IMR-90 (cell line): ENCODE measurements around the gene GDF10. TPM values are rescaled to one million over a fixed set of nuclear protein-coding genes. Genes with fewer than 3 reads are reported as not detected.

Experiments used
- ATAC-seq: fragments of 200-7000 bp; cut with Tn5 transposase; 2 replicates; pipeline ENCODE4 v1.9.1; 2020; ENCODE audit warnings: low read depth, mild to moderate bottlenecking, moderate library complexity
- BruUV-seq: library from RNA; stranded (reverse); fragments of 400-500 nt; replicated peaks from 2 replicates; lab custom pipeline; 2021; lab: Mats Ljungman, UMichigan
- CTCF ChIA-PET: fragments of 300-600 bp; formaldehyde crosslinking; extraction: SDS; loops from one replicate; lab custom pipeline; 2021; ENCODE audit warnings: antibody characterized with exemption; lab: Yijun Ruan, JAX
- POLR2A ChIA-PET: fragments of 300-600 bp; sonication (Branson Sonifier 250); formaldehyde crosslinking; loops from one replicate; lab custom pipeline; 2022; ENCODE audit warnings: antibody characterized with exemption; ENCODE audit not compliant: unreplicated experiment; lab: Charles Lee
- DNase-seq: peaks from one replicate; pipeline ENCODE4 v3.0.0; 2013
- H2AFZ ChIP-seq: replicated peaks from 2 replicates; pipeline ENCODE3; 2013; ENCODE audit warnings: low read length, mild to moderate bottlenecking; ENCODE audit not compliant: poor library complexity
- H2AK5ac ChIP-seq: 2 replicates; pipeline ENCODE4 v1.6.1; 2013; ENCODE audit warnings: low read depth, low read length, inconsistent platforms
- H2AK9ac ChIP-seq: replicated peaks from 2 replicates; pipeline ENCODE3; 2013; ENCODE audit warnings: mild to moderate bottlenecking, low read depth, low read length, moderate library complexity; ENCODE audit not compliant: poor library complexity
- H2BK120ac ChIP-seq: 2 replicates; pipeline ENCODE4 v1.6.1; 2013; ENCODE audit warnings: low read depth, low read length, inconsistent platforms
- H2BK15ac ChIP-seq: 3 replicates; pipeline ENCODE4 v1.6.1; 2013; ENCODE audit warnings: low read depth, low read length, inconsistent platforms
- H2BK20ac ChIP-seq: 2 replicates; pipeline ENCODE4 v1.6.1; 2013; ENCODE audit warnings: low read depth, mild to moderate bottlenecking, inconsistent platforms, low read length, moderate library complexity
- H2BK5ac ChIP-seq: 2 replicates; pipeline ENCODE4 v1.6.1; 2013; ENCODE audit warnings: mild to moderate bottlenecking, low read depth, low read length, inconsistent platforms; ENCODE audit not compliant: poor library complexity, severe bottlenecking
- H3K14ac ChIP-seq: replicated peaks from 2 replicates; pipeline ENCODE4 v1.6.1; 2013; ENCODE audit warnings: low read depth, low read length, inconsistent platforms
- H3K18ac ChIP-seq: 2 replicates; pipeline ENCODE4 v1.6.1; 2013; ENCODE audit warnings: low read depth, low read length, control low read depth
- H3K23ac ChIP-seq: 2 replicates; pipeline ENCODE4 v1.6.1; 2013; ENCODE audit warnings: low read depth, low read length, inconsistent platforms
- H3K27ac ChIP-seq: 2 replicates; pipeline ENCODE4 v1.5.1; 2013; ENCODE audit warnings: mild to moderate bottlenecking, control low read depth, low read length; ENCODE audit not compliant: insufficient read depth
- H3K27me3 ChIP-seq: 2 replicates; pipeline ENCODE4 v1.6.1; 2013; ENCODE audit warnings: low read length; ENCODE audit not compliant: control insufficient read depth, insufficient read depth
- H3K36me3 ChIP-seq: 2 replicates; pipeline ENCODE4 v1.6.1; 2013; ENCODE audit warnings: low read length, mixed read lengths; ENCODE audit not compliant: control insufficient read depth, insufficient read depth
- H3K4ac ChIP-seq: 2 replicates; pipeline ENCODE4 v1.6.1; 2013; ENCODE audit warnings: low read depth, low read length, inconsistent platforms
- H3K4me1 ChIP-seq: 2 replicates; pipeline ENCODE4 v1.6.1; 2013; ENCODE audit warnings: low read length, mixed read lengths; ENCODE audit not compliant: control insufficient read depth, insufficient read depth
- H3K4me2 ChIP-seq: 2 replicates; pipeline ENCODE4 v1.6.1; 2013; ENCODE audit warnings: low read depth, mild to moderate bottlenecking, control low read depth, low read length, moderate library complexity
- H3K4me3 ChIP-seq: 2 replicates; pipeline ENCODE4 v1.5.1; 2013; ENCODE audit warnings: low read depth, mild to moderate bottlenecking, control low read depth, low read length, moderate library complexity; ENCODE audit not compliant: insufficient read depth
- H3K56ac ChIP-seq: 2 replicates; pipeline ENCODE4 v1.6.1; 2013; ENCODE audit warnings: low read length, inconsistent platforms; ENCODE audit not compliant: insufficient read depth; ENCODE audit errors: extremely low read depth
- H3K79me1 ChIP-seq, 2 experiments: 2 replicates each; pipeline ENCODE4 v1.6.1; 2013; ENCODE audit warnings: low read length in 2 of 2, inconsistent platforms in 1 of 2, low read depth in 1 of 2
- H3K9ac ChIP-seq: 2 replicates; pipeline ENCODE4 v1.6.1; 2013; ENCODE audit warnings: low read depth, low read length, control low read depth
- H3K9me1 ChIP-seq: 2 replicates; pipeline ENCODE4 v1.6.1; 2013; ENCODE audit warnings: low read length, inconsistent platforms; ENCODE audit not compliant: insufficient read depth
- H3K9me3 ChIP-seq: 2 replicates; pipeline ENCODE4 v1.6.1; 2013; ENCODE audit warnings: low read length; ENCODE audit not compliant: control insufficient read depth, insufficient read depth
- H4K20me1 ChIP-seq: 2 replicates; pipeline ENCODE4 v1.6.1; 2013; ENCODE audit warnings: low read length, inconsistent platforms; ENCODE audit not compliant: insufficient read depth
- H4K5ac ChIP-seq: 2 replicates; pipeline ENCODE4 v1.6.1; 2013; ENCODE audit warnings: mild to moderate bottlenecking, low read depth, low read length, control low read depth
- H4K8ac ChIP-seq, 2 experiments: 2 replicates each; pipeline ENCODE4 v1.6.1; 2013; ENCODE audit warnings: low read depth in 2 of 2, low read length in 2 of 2, control low read depth in 1 of 2, inconsistent platforms in 1 of 2
- H4K91ac ChIP-seq: 2 replicates; pipeline ENCODE4 v1.6.1; 2013; ENCODE audit warnings: low read depth, low read length, inconsistent platforms; ENCODE audit not compliant: insufficient read depth
- BHLHE40 ChIP-seq: fragments of 150-350 bp; IDR thresholded peaks from 2 replicates; pipeline ENCODE4 v1.6.1; 2016; ENCODE audit warnings: mild to moderate bottlenecking, low read depth, low read length
- CEBPB ChIP-seq: IDR thresholded peaks from 2 replicates; pipeline ENCODE4 v1.6.1; 2012; ENCODE audit warnings: low read depth, low read length, improper control_type of control experiment
- CHD1 ChIP-seq: IDR thresholded peaks from 2 replicates; pipeline ENCODE4 v1.6.1; 2012; ENCODE audit warnings: low read depth, low read length, improper control_type of control experiment
- CTCF ChIP-seq: conservative IDR thresholded peaks from 2 replicates; pipeline ENCODE4 v1.5.1; 2012; ENCODE audit warnings: mild to moderate bottlenecking, low read depth, low read length, improper control_type of control experiment
- ELK1 ChIP-seq: fragments of 150-350 bp; IDR thresholded peaks from 2 replicates; pipeline ENCODE4 v1.6.1; 2016; ENCODE audit warnings: low read depth, mild to moderate bottlenecking, low read length, moderate library complexity, borderline replicate concordance
- FOS ChIP-seq: fragments of 150-350 bp; IDR thresholded peaks from 2 replicates; pipeline ENCODE4 v1.6.1; 2016; ENCODE audit warnings: low read depth, low read length
- MAFK ChIP-seq: IDR thresholded peaks from 2 replicates; pipeline ENCODE4 v1.6.1; 2012; ENCODE audit warnings: low read depth, low read length, improper control_type of control experiment
- MAZ ChIP-seq: IDR thresholded peaks from 2 replicates; pipeline ENCODE4 v1.6.1; 2012; ENCODE audit warnings: low read depth, mild to moderate bottlenecking, low read length, improper control_type of control experiment, moderate library complexity, borderline replicate concordance
- MXI1 ChIP-seq: IDR thresholded peaks from 2 replicates; pipeline ENCODE4 v1.6.1; 2012; ENCODE audit warnings: low read depth, mild to moderate bottlenecking, low read length, moderate library complexity, borderline replicate concordance
- NFE2L2 ChIP-seq: fragments of 150-350 bp; IDR thresholded peaks from 2 replicates; pipeline ENCODE4 v1.6.1; 2016; ENCODE audit warnings: low read depth, mild to moderate bottlenecking, low read length
- POLR2A ChIP-seq: IDR thresholded peaks from 2 replicates; pipeline ENCODE4 v1.6.1; 2012; ENCODE audit warnings: mild to moderate bottlenecking, low read depth, low read length
- RAD21 ChIP-seq: IDR thresholded peaks from 2 replicates; pipeline ENCODE4 v1.6.1; 2012; ENCODE audit warnings: low read length, improper control_type of control experiment
- RCOR1 ChIP-seq: IDR thresholded peaks from 2 replicates; pipeline ENCODE4 v1.6.1; 2012; ENCODE audit warnings: mild to moderate bottlenecking, low read length, improper control_type of control experiment; ENCODE audit not compliant: insufficient replicate concordance
- RFX5 ChIP-seq: IDR thresholded peaks from 2 replicates; pipeline ENCODE4 v1.8.0; 2012; ENCODE audit warnings: low read depth, mild to moderate bottlenecking, low read length, moderate library complexity
- SMC3 ChIP-seq: fragments of 150-350 bp; IDR thresholded peaks from 2 replicates; pipeline ENCODE4 v1.6.1; 2016; ENCODE audit warnings: low read depth, mild to moderate bottlenecking, antibody characterized with exemption, low read length, moderate library complexity
- USF2 ChIP-seq: fragments of 150-350 bp; IDR thresholded peaks from 2 replicates; pipeline ENCODE4 v1.6.1; 2017; ENCODE audit warnings: mild to moderate bottlenecking, antibody characterized with exemption, low read length, low read depth
- WGBS, 2 experiments: methylation state at CpG; one replicate each; pipeline versions ENCODE4 v1.1.5 to v1.1.7; 2013; ENCODE audit warnings: missing lambda C conversion rate in 2 of 2; ENCODE audit not compliant: insufficient read length in 1 of 2; ENCODE audit errors: extremely low coverage in 2 of 2; 5-methylcytosine and 5-hydroxymethylcytosine counted together
- dilution Hi-C: fragments of 300-500 bp; cut with HindIII; formaldehyde crosslinking; loops from one replicate; pipeline ENCODE4 v1.14.3; 2018; ENCODE audit warnings: low sequenced_read_pairs; ENCODE audit not compliant: unreplicated experiment
- in situ Hi-C: fragments of 300-500 bp; cut with MboI; formaldehyde crosslinking; loops from 3 replicates; pipeline ENCODE4 v1.14.3; 2019; ENCODE audit warnings: low sequenced_read_pairs, inconsistent platforms, mixed read lengths
- intact Hi-C: fragments of 100-400 bp; cut with micrococcal nuclease; formaldehyde crosslinking; loops from 2 replicates; pipeline ENCODE4 v1.10.0; 2022
- polyA plus RNA-seq, 3 experiments: library from polyadenylated mRNA; depleted of rRNA; stranded (reverse); fragments of >200 nt; gene quantifications; 2 replicates each; pipeline ENCODE4 v1.2.3, GENCODE V29; 2012; ENCODE audit warnings: low replicate concordance in 1 of 3
- total RNA-seq: library from RNA; depleted of rRNA; stranded (reverse); fragments of >200 nt; gene quantifications from 2 replicates; pipeline ENCODE4 v1.2.3, GENCODE V29; 2012

GDF10 gene
- total and polyA plus RNA-seq, 2 of the 4 experiments (the other 2 are of a cell fraction), result 0.34 TPM; not detected in 1

GRCh38 chr10:47282005-47282656 lies 17.9 kb upstream of the GDF10 start:
- H3K9me1 ChIP-seq, result no peaks in the 10 kb centered on the region; the same call in 1 of the 2 replicates
- no peak for DNase-seq
- no peak overlapping the region for H2BK15ac ChIP-seq
- in situ Hi-C loops, result no loop called here
- H2AK5ac ChIP-seq, result no peak overlapping the region
- ATAC-seq, result no peak
- intact Hi-C loops, result no loop called here
- no peak overlapping the region for H3K4me2 ChIP-seq
- BruUV-seq, result no TSS peak
- no peak overlapping the region for H3K23ac ChIP-seq
- no peak overlapping the region for H3K9ac ChIP-seq
- no peak overlapping the region for H4K8ac ChIP-seq
- no peaks in the 10 kb centered on the region for H3K9me3 ChIP-seq
- peaks cover 23% of the 10 kb centered on the region for H3K27me3 ChIP-seq
- POLR2A ChIA-PET, result no interaction called here
- H3K36me3 ChIP-seq, result no peaks in the 10 kb centered on the region
- H3K27ac ChIP-seq, result no peak overlapping the region
- no peak overlapping the region for H2BK120ac ChIP-seq
- H2BK20ac ChIP-seq, result no peak overlapping the region
- no peak overlapping the region for H2AFZ ChIP-seq
- no peaks in the 10 kb centered on the region for H3K79me1 ChIP-seq
- TF ChIP-seq CTCF, result no peak
- no peak for TF ChIP-seq CEBPB
- no peak for TF ChIP-seq RAD21
- no peak for TF ChIP-seq RFX5
- no peak for TF ChIP-seq ELK1
- no peak for TF ChIP-seq RCOR1
- TF ChIP-seq POLR2A, result no peak
- no peak for TF ChIP-seq MXI1
- no peak for TF ChIP-seq NFE2L2
- TF ChIP-seq BHLHE40, result no peak
- TF ChIP-seq SMC3, result no peak
- TF ChIP-seq FOS, result no peak
- no peak for TF ChIP-seq CHD1
- TF ChIP-seq USF2, result no peak
- no peak for TF ChIP-seq MAFK
- TF ChIP-seq MAZ, result no peak
- no peak overlapping the region for H4K91ac ChIP-seq
- H4K20me1 ChIP-seq, result no peaks in the 10 kb centered on the region
- H3K18ac ChIP-seq, result no peak overlapping the region
- no peak overlapping the region for H2BK5ac ChIP-seq
- H3K4ac ChIP-seq, result no peak overlapping the region
- CTCF ChIA-PET, result no interaction called here
- no peak overlapping the region for H3K14ac ChIP-seq
- 38% methylated on average over 2 of the region's 6 CpGs; no CpG with 5 or more reads in 1 of the 2 experiments for WGBS, 2 experiments
- no peak overlapping the region for H3K4me3 ChIP-seq
- no peaks in the 10 kb centered on the region for H3K4me1 ChIP-seq
- H4K5ac ChIP-seq, result no peak overlapping the region
- H2AK9ac ChIP-seq, result no peak overlapping the region
- no peak overlapping the region for H3K56ac ChIP-seq
- dilution Hi-C loops, result no loop called here
